ENCODE results near the gene CACNA1D. TPM values are rescaled to one million over a fixed set of nuclear protein-coding genes. Genes with fewer than 3 reads are reported as not detected.

The CACNA1D gene
- total and polyA plus RNA-seq, 2 donors (not counting 3 experiments of a cell fraction or from before 2014, with no cell fraction given), result 0.06 TPM; not detected in 1

- CTCF ChIA-PET, result interaction anchor here (1.4 kb wide), 1 partner anchor 10 kb away, joined by 4 read pairs; no protein-coding TSS in a partner anchor
- H3K9ac ChIP-seq (replicated peaks; ENCODE audit: extremely low read depth, insufficient read depth, low read length), result no peak overlapping the region
- no peak overlapping the region for H3K27ac ChIP-seq (ENCODE audit: insufficient read depth, low read depth, low read length)
- H4K20me1 ChIP-seq (replicated peaks; ENCODE audit: control insufficient read depth, extremely low read depth, insufficient read depth, low read length), result no peaks in the 10 kb centered on the region
- DNase-seq (ENCODE audit: low read depth, low spot score) (peak; percentile 2), FAIRE-seq (no peak)
- H3K4me2 ChIP-seq (ENCODE audit: insufficient read depth, low read length), result no peak overlapping the region
- H3K4me3 ChIP-seq (replicated peaks in 1 of 3; ENCODE audit: insufficient read depth in 1 of 3, low read depth in 1 of 3, low read length in 3 of 3), result no peak overlapping the region
- no peaks in the 10 kb centered on the region for H3K4me1 ChIP-seq (ENCODE audit: control insufficient read depth, extremely low read depth, insufficient read depth, low read length)
- H3K27me3 ChIP-seq (ENCODE audit: control insufficient read depth in 2 of 2, insufficient read depth in 2 of 2, low read length in 2 of 2), result peaks cover 0 to 5% of the 10 kb centered on the region in 2 experiments
- dilution Hi-C loops (cut with MboI; ENCODE audit: extremely low pct_ligation_motif_present, low sequenced_read_pairs) (no loop called here), intact Hi-C loops (cut with micrococcal nuclease) (no loop called here)
- H3K9me3 ChIP-seq (replicated peaks; ENCODE audit: control insufficient read depth, insufficient read depth, low read length), result no peaks in the 10 kb centered on the region
- no peaks in the 10 kb centered on the region for H3K79me2 ChIP-seq (ENCODE audit: control insufficient read depth, insufficient read depth, low read length)
- H2AFZ ChIP-seq (ENCODE audit: low read depth, low read length), result no peak overlapping the region
- POLR2A ChIA-PET, result no interaction called here
- no peak for TF ChIP-seq FOS (IDR thresholded peaks at IDR 0.05; ENCODE audit: borderline replicate concordance, insufficient read depth, low read length)
- TF ChIP-seq POLR2AphosphoS5 (IDR thresholded peaks at IDR 0.05; ENCODE audit: insufficient read depth, low read depth, low read length), result no peak
- no peak for TF ChIP-seq GATA2 (IDR thresholded peaks at IDR 0.05; ENCODE audit: insufficient read depth, insufficient read length, low read depth, low read length)
- TF ChIP-seq MYC (IDR thresholded peaks at IDR 0.05; ENCODE audit: low read depth, low read length), result no peak
- no peak for TF ChIP-seq POLR2A (IDR thresholded peaks at IDR 0.05; ENCODE audit: low read depth, low read length)
- TF ChIP-seq CTCF (IDR thresholded peaks at IDR 0.05; ENCODE audit: extremely low read depth in 1 of 2, insufficient read depth in 1 of 2, low read depth in 1 of 2, low read length in 2 of 2), result no peak
- TF ChIP-seq MAX (IDR thresholded peaks at IDR 0.05; ENCODE audit: insufficient read depth, insufficient read length), result no peak
- BruUV-seq (replicated peaks), result no TSS peak
- no peaks in the 10 kb centered on the region for H3K9me1 ChIP-seq (replicated peaks; ENCODE audit: control insufficient read depth, extremely low read depth, insufficient read depth, low read length)
- no peaks in the 10 kb centered on the region for H3K36me3 ChIP-seq (ENCODE audit: control insufficient read depth in 2 of 2, extremely low read depth in 1 of 2, insufficient read depth in 2 of 2, low read length in 2 of 2)
These were observed 102.9 kb downstream of the CACNA1D start for GRCh38 chr3:53597136-53597915.
